ENCODE measurements around the gene ZNF622.

- no peak for TF ChIP-seq SUZ12 (IDR thresholded peaks at IDR 0.05; ENCODE audit: unreplicated experiment)
- no peak for TF ChIP-seq SIN3A (IDR thresholded peaks at IDR 0.05; ENCODE audit: low read depth, low read length)
- TF ChIP-seq FOS (IDR thresholded peaks at IDR 0.05; ENCODE audit: borderline replicate concordance, extremely low read depth, insufficient read length), result no peak
- TF ChIP-seq POLR2AphosphoS2 (IDR thresholded peaks at IDR 0.05; ENCODE audit: low read depth, low read length), result no peak
- no peak for TF ChIP-seq POLR2A (IDR thresholded peaks at IDR 0.05; ENCODE audit: low read depth, low read length)
- TF ChIP-seq EP300 (IDR thresholded peaks at IDR 0.05; ENCODE audit: borderline replicate concordance in 1 of 2, control insufficient read depth in 1 of 2, low read depth in 2 of 2, low read length in 2 of 2), result no peak
- no peak for TF ChIP-seq NRF1 (conservative IDR thresholded peaks at IDR 0.05; ENCODE audit: low read depth, low read length)
- TF ChIP-seq SREBF2 (IDR thresholded peaks at IDR 0.05; ENCODE audit: low read length), result no peak
- TF ChIP-seq, protein P1, sequence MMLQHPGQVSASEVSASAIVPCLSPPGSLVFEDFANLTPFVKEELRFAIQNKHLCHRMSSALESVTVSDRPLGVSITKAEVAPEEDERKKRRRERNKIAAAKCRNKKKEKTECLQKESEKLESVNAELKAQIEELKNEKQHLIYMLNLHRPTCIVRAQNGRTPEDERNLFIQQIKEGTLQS (IDR thresholded peaks at IDR 0.05; ENCODE audit: borderline replicate concordance, extremely low read depth, low read depth, low read length), result no peak
- TF ChIP-seq ZNF274 (IDR thresholded peaks at IDR 0.05; ENCODE audit: insufficient read depth, insufficient read length), result no peak
Observed at GRCh38 chr5:16507716-16508115, 42.1 kb upstream of the ZNF622 start.

Measured in GM12878 (cell line).